GM21528 (cell line): ENCODE data around the gene KIAA0930.
A peak's percentile ranks its signal among the peaks of the same experiment; 100 is the strongest.
"Not testable (repeated sequence)": the region's sequence is repeated elsewhere in the genome, so short reads cannot be mapped to it uniquely, and the experiment has no call there.

Source experiments
- ATAC-seq: cut with Tn5 transposase; IDR thresholded peaks from one replicate; pipeline ENCODE4 v1.9.1; 2021; ENCODE audit warnings: mild to moderate bottlenecking, moderate library complexity; ENCODE audit not compliant: unreplicated experiment, low FRiP score

Gene KIAA0930

GRCh38 chr22:45240810-45241631, at the start of gene KIAA0930:
KIAA0930 (minus strand) TSS chr22:45240894; CDS start chr22:45240703, 191 bp downstream.
- peak; percentile 52 for ATAC-seq

GRCh38 chr22:45286854-45287551, 46.3 kb upstream of the KIAA0930 start:
- ATAC-seq = no peak

GRCh38 chr22:45285263-45286058, 44.8 kb upstream of the KIAA0930 start:
- ATAC-seq = no peak

- ATAC-seq = no peak
Measured at GRCh38 chr22:45284705-45285262, 44.1 kb upstream of the KIAA0930 start, which contains the start of gene UPK3A. UPK3A (plus strand) TSS chr22:45284949; CDS start chr22:45285014, 65 bp downstream.

DNA sequence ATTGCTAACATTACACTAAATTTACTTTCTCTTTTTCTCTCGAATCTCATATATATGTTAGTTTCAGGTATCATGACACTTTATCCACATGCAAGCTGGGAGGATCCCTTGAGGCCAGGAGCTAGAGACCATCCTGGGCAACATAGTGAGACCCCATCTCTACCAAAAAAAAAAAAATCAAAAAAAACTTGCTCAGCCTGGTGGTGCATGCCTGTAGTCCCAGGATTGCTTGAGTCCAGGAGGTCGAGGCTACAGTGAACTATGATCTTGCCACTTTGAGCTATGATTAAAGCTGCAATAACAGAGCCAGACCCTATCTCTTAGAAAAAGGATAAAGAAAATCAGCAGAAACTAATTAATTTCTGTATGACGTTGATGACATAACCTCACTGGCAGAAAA, 40.3 kb upstream of the KIAA0930 start:
- no peak for ATAC-seq

DNA sequence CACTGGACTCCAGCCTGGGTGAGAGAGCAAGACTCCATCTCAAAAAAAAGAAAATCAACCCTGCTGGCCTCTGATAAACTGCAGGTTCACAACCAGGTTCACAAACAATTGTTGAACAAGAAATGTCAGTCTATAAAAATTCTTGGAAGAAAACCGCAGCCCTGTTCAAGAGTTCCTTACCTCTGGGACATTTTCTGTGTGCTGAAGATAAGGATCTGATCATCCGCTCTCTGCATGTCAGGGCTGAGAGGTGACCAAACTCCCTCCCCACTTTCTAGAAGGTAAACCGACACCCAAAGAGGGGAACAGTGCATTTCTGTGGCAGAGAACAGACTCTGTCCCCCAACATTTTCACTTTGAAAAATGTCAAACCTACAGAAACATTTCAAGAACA, 39.9 kb upstream of the KIAA0930 start:
- ATAC-seq = no peak

GRCh38 chr22:45278125-45278524, 37.4 kb upstream of the KIAA0930 start:
- ATAC-seq = no peak

DNA sequence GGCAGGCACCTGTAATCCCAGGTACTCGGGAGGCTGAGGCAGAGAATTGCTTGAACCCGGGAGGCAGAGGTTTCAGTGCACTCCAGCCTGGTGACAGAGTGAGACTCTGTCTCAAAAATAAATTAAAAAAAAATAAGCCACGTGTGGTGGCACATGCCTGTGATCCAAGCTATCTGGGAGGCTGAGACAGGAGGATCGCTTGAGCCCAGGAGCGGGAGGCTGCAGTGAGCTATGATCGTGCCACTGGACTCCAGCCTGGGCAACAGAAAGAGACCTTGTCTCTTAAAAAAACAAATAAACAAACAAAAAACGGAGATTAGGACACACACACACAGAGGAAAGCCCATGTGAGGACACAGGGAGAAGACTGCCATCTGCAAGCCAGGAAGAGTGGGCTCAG, 37.0 kb upstream of the KIAA0930 start:
- ATAC-seq = not testable (repeated sequence)

- ATAC-seq = no peak
Measured at GRCh38 chr22:45276507-45277105, 35.9 kb upstream of the KIAA0930 start.

DNA sequence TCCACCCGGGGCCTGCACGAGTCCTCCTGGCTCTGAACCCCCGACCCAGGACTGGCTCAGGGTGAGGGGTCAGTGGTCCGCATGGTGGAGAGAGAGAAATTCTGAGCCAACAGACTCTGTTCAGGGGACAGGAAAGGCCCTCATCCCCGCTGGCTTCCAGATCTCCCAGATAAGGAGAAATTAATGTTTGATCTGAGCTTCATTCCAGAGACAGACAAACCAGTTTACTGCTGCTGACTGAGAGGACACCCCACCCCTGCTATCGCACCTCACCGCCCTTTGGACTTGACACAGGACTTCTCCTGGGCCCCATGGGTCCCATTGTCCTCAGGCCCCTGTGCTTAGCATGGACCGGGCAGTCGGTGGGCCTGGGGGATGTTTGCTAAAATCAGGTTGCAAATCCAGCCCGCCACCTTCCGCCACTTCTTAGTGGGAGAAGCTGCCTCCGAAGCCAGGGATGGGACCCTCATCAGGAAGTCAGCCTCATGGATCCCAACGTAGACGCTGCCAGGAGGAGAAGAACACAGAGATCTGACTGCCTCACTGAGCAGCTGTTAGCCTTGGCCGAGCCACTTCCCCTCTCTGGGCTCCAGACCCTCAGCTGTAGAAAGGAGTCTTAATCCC, 32.9 kb upstream of the KIAA0930 start:
- no peak for ATAC-seq

GRCh38 chr22:45272498-45272897, 31.8 kb upstream of the KIAA0930 start:
- no peak for ATAC-seq

DNA sequence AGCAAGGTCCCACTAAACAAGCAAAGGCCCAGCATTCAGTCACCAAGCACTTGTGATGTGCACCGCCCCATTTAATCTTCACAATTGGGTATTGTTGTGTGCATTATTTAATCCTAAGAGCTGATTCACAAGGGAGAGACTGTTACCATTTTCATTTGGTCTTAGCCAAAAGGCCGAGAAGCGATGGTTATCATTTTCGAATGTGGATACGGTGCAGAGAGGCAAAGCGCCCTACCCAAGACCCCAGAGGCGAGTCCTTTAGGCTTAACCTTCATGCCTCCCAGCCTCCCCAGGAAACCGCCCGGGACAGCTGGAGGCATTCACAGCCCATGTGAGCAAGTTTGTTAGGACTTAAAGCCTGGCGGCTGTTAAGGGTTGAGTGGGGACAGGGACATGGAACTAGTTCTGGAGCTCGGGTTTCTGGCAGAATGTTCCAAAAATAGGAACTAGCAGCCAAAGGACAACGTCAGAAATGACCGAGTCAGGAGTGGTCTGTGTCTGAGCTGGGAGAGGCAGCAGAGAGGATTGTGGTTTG, 31.0 kb upstream of the KIAA0930 start:
- no peak for ATAC-seq

GRCh38 chr22:45270095-45271020, 29.7 kb upstream of the KIAA0930 start:
- no peak for ATAC-seq

DNA sequence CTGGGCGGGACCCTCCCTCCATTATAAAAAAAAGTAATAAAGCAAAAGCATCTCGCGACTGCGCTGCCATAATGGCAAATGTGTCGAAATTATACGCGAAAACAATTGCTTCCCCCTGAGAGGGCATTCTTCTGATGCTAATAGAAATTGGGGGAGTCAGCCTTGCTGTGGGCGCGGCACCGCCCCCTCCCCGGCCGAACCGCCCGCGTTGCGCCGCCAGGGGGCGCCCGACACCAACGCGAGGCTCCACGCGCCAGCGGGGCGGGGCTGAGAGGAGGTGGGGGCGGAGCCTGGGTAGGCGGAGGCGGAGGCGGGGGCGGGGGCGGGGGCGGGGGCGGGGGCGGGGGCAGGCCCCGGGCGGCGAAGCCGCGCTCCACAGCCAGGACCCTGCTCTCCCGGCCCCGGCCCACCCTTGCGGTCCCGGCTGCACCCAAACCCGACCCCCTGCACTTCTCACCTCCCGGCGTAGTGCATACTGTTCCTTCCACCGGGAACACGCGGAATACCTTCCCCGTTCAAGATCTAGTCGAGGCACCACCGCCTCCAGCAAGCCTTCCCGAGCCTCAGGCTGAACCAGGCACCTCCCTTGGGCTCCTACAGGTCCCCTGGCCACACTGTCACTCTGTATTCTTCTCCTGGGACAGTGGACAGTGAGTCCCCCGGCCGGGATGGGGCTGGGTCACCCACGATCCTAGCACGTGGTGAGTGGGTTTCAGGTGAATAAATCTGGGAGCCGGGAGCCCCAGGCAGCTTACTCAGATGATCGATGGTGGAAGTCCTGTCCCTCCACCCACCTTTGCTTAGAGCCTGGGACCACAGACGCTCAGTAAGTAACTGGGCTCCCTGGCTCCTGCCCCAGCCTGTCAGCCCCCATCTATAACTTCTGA, 28.5 kb upstream of the KIAA0930 start:
- ATAC-seq = peak; percentile 59

GRCh38 chr22:45268167-45268957, 27.7 kb upstream of the KIAA0930 start:
- ATAC-seq = peak; percentile 23

GRCh38 chr22:45265535-45265934, 24.8 kb upstream of the KIAA0930 start:
- no peak for ATAC-seq
